Lung (tissue), 12 donors: ENCODE measurements around the gene GRSF1. TPM values are rescaled to one million over a fixed set of nuclear protein-coding genes. Genes with fewer than 3 reads are reported as not detected.
"Not testable (repeated sequence)": the region's sequence is repeated elsewhere in the genome, so short reads cannot be mapped to it uniquely, and the experiment has no call there.

Experiments
- ATAC-seq: fragments of 200-7000 bp; cut with Tn5 transposase; one replicate; pipeline ENCODE4 v1.9.1; 2020; ENCODE audit warnings: moderate number of reproducible peaks; ENCODE audit not compliant: insufficient read depth, low FRiP score
- DNase-seq, 3 donors: peaks; one replicate each; pipeline ENCODE4 v3.0.0-alpha.2; 2013 to 2017
- H3K27ac ChIP-seq, 2 donors: one replicate each; pipeline ENCODE4 v1.5.1; 2013; ENCODE audit warnings: mild to moderate bottlenecking in 2 of 2, moderate library complexity in 2 of 2, control low read depth in 1 of 2, inconsistent platforms in 1 of 2, low read depth in 1 of 2, low read length in 1 of 2
- H3K27me3 ChIP-seq, 3 donors: one replicate each; pipeline ENCODE4 v1.5.1; 2013; ENCODE audit warnings: low read length in 2 of 3; ENCODE audit not compliant: control insufficient read depth in 3 of 3, insufficient read depth in 3 of 3
- H3K36me3 ChIP-seq, 4 donors: one replicate each; pipeline ENCODE4 v1.5.1; 2013; ENCODE audit warnings: low read length in 4 of 4, mild to moderate bottlenecking in 1 of 4, moderate library complexity in 1 of 4; ENCODE audit not compliant: control insufficient read depth in 4 of 4, insufficient read depth in 4 of 4
- H3K4me1 ChIP-seq, 5 donors: one replicate each; pipeline ENCODE4 v1.5.1; 2013; ENCODE audit warnings: low read length in 5 of 5, mild to moderate bottlenecking in 2 of 5, moderate library complexity in 1 of 5; ENCODE audit not compliant: control insufficient read depth in 5 of 5, insufficient read depth in 5 of 5
- H3K4me3 ChIP-seq: one replicate; pipeline ENCODE4 v1.5.1; 2013; ENCODE audit warnings: mild to moderate bottlenecking, control low read depth, moderate library complexity
- H3K9ac ChIP-seq, 2 donors: one replicate each; pipeline ENCODE4 v1.5.1; 2013; ENCODE audit warnings: low read length in 2 of 2, control low read depth in 1 of 2; ENCODE audit not compliant: insufficient read depth in 1 of 2
- H3K9me3 ChIP-seq, 4 donors: one replicate each; pipeline ENCODE4 v1.5.1; 2013; ENCODE audit warnings: low read length in 3 of 4, mild to moderate bottlenecking in 1 of 4, moderate library complexity in 1 of 4; ENCODE audit not compliant: control insufficient read depth in 4 of 4, insufficient read depth in 3 of 4
- CTCF ChIP-seq: IDR thresholded peaks from 2 replicates; pipeline ENCODE4 v1.5.1; 2012; ENCODE audit warnings: mild to moderate bottlenecking; ENCODE audit errors: control extremely low read depth, extremely low read depth
- WGBS, 2 donors: extraction: QIAGEN DNeasy Blood & Tissue Kit; methylation state at CpG; one replicate each; pipeline ENCODE4 v1.1.7; 2013; 5-methylcytosine and 5-hydroxymethylcytosine counted together
- polyA plus RNA-seq, 2 donors: library from polyadenylated mRNA; stranded (reverse); fragments of 200-250 nt; gene quantifications; one replicate each; pipeline ENCODE4 v1.2.1, GENCODE V29; 2013
- total RNA-seq, 2 donors: library from RNA; depleted of rRNA in 1 of 2; stranded (reverse); fragments of >200 nt in 1 of 2; gene quantifications; one replicate each; pipeline ENCODE4 v1.2.1, GENCODE V29; 2014 to 2021
- donor health status: control.
- donor health status: control.
- donor health status: Bipolar disorder and iron deficiency.
- donor health status: healthy.
- donor health status: DM: yes; HTN: yes; CAD: no.

The GRSF1 gene
- total and polyA plus RNA-seq, 4 donors = 28.5 to 64.6 (median 47.5) TPM

- Histone ChIP-seq H3K9me3 (no peaks in the 10 kb centered on the region), H3K4me1 (peaks cover 0 to 8% (median 3%) of the 10 kb centered on the region in 5 donors), H3K4me3 (no peak overlapping the region), H3K27me3 (no peaks in the 10 kb centered on the region), H3K27ac (no peak overlapping the region), H3K36me3 (peaks cover 0 to 7% (median 0%) of the 10 kb centered on the region in 4 donors), H3K9ac (no peak overlapping the region)
- ATAC-seq (no peak), DNase-seq (peak in 1 of 3 donors; percentile 13)
- WGBS, 2 donors = 37 to 45% methylated on average over 1 of the region's 1 CpG
- TF ChIP-seq CTCF = no peak
Measured at GRCh38 chr4:70841951-70842350, 2.3 kb upstream of the GRSF1 start.

- H3K4me3 ChIP-seq = no peak overlapping the region
- peaks cover 0 to 12% (median 4%) of the 10 kb centered on the region in 5 donors for H3K4me1 ChIP-seq
- TF ChIP-seq CTCF = no peak
- H3K9ac ChIP-seq = no peak overlapping the region
- no peak overlapping the region for H3K27ac ChIP-seq
- DNase-seq (peak in 1 of 3 donors; percentile 52), ATAC-seq (no peak)
- no peaks in the 10 kb centered on the region for H3K27me3 ChIP-seq
- no peaks in the 10 kb centered on the region for H3K9me3 ChIP-seq
- H3K36me3 ChIP-seq = peaks cover 0 to 7% (median 0%) of the 10 kb centered on the region in 4 donors
Measured at GRCh38 chr4:70841211-70841610, 1.5 kb upstream of the GRSF1 start.

- 94 to 96% methylated on average over 16 of the region's 16 CpGs for WGBS, 2 donors
- H3K4me3 ChIP-seq, H3K36me3 ChIP-seq, ATAC-seq, DNase-seq, H3K27ac ChIP-seq, H3K27me3 ChIP-seq, H3K9ac ChIP-seq, H3K9me3 ChIP-seq: not testable (repeated sequence)
- peaks cover 0 to 12% (median 4%) of the 10 kb centered on the region in 5 donors for H3K4me1 ChIP-seq
Measured at GRCh38 chr4:70840631-70841030, 941 bp upstream of the GRSF1 start.

GRCh38 chr4:70840137-70840536 lies 447 bp upstream of the GRSF1 start:
- peak overlapping the region in 1 of 2 donors; percentile 0 for H3K27ac ChIP-seq
- H3K36me3 ChIP-seq, H3K27me3 ChIP-seq, H3K4me3 ChIP-seq, ATAC-seq, H3K9me3 ChIP-seq, H3K9ac ChIP-seq: not testable (repeated sequence)
- DNase-seq = peak in 1 of 3 donors; percentile 20
- WGBS, 2 donors = 64 to 70% methylated on average over 17 to 18 of the region's 20 CpGs
- peaks cover 0 to 12% (median 4%) of the 10 kb centered on the region in 5 donors for H3K4me1 ChIP-seq
